Inferior parietal cortex (tissue), 1 donor: ENCODE measurements around the gene CSTF3.

Experiments used
- DNase-seq: peaks from one replicate; pipeline ENCODE4 v3.0.0-alpha.2; 2016; ENCODE audit errors: extremely low spot score

CSTF3 gene

GRCh38 chr11:33040862-33041453 lies 120.3 kb downstream of the CSTF3 start:
- DNase-seq = no peak

GRCh38 chr11:33040033-33040861 lies 121.0 kb downstream of the CSTF3 start:
- DNase-seq = peak; percentile 61

- DNase-seq = peak; percentile 91
Observed at GRCh38 chr11:33039274-33040032, 121.8 kb downstream of the CSTF3 start, which contains the start of gene TCP11L1. TSS of gene TCP11L1 (plus strand) at chr11:33039572. CDS start at chr11:33043774, 4,202 bp downstream.

GRCh38 chr11:33035011-33035410 lies 126.3 kb downstream of the CSTF3 start:
- no peak for DNase-seq
